Spleen (tissue), 11 donors: ENCODE measurements around the gene AHI1. TPM values are rescaled to one million over a fixed set of nuclear protein-coding genes. Genes with fewer than 3 reads are reported as not detected.

Experiments
- DNase-seq: peaks from one replicate; pipeline ENCODE4 v3.0.0-alpha.2; 2020
- H3K27ac ChIP-seq, 8 donors: fragments of 200-600 bp; sonication (generic) in 7 of 8; 1 replicate in 4 of 8; 2 replicates in 4 of 8; pipeline versions ENCODE4 v1.5.0 to v1.8.0; 2016 to 2021; ENCODE audit warnings: inconsistent platforms in 4 of 8, mild to moderate bottlenecking in 4 of 8, moderate library complexity in 1 of 8
- H3K27me3 ChIP-seq, 7 donors: fragments of 200-600 bp; sonication (generic) in 6 of 7; replicated peaks in 1 of 7; 1 replicate in 4 of 7; 2 replicates in 3 of 7; pipeline versions ENCODE4 v1.5.0 to v1.8.0; 2016 to 2021; ENCODE audit warnings: inconsistent platforms in 3 of 7, mild to moderate bottlenecking in 1 of 7
- H3K36me3 ChIP-seq, 6 donors: fragments of 200-600 bp; sonication (generic) in 5 of 6; 1 replicate in 4 of 6; 2 replicates in 2 of 6; pipeline versions ENCODE4 v1.5.0 to v1.8.0; 2016 to 2021; ENCODE audit warnings: inconsistent platforms in 2 of 6
- H3K4me1 ChIP-seq, 6 donors: fragments of 200-600 bp; sonication (generic) in 5 of 6; 1 replicate in 3 of 6; 2 replicates in 3 of 6; pipeline versions ENCODE4 v1.5.0 to v1.8.0; 2016 to 2021; ENCODE audit warnings: inconsistent platforms in 3 of 6
- H3K4me3 ChIP-seq, 8 donors: fragments of 200-600 bp; sonication (generic) in 7 of 8; 1 replicate in 4 of 8; 2 replicates in 4 of 8; pipeline versions ENCODE4 v1.5.0 to v1.8.0; 2016 to 2021; ENCODE audit warnings: inconsistent platforms in 4 of 8, mild to moderate bottlenecking in 4 of 8, moderate library complexity in 2 of 8
- H3K9me3 ChIP-seq, 8 donors: fragments of 200-600 bp; sonication (generic) in 7 of 8; 1 replicate in 4 of 8; 2 replicates in 4 of 8; pipeline versions ENCODE4 v1.5.0 to v1.8.0; 2016 to 2021; ENCODE audit warnings: inconsistent platforms in 4 of 8
- POLR2A ChIP-seq, 3 donors: fragments of 450-650 bp; IDR thresholded peaks; one replicate each; pipeline ENCODE4 v1.5.1; 2017; ENCODE audit warnings: antibody characterized with exemption in 3 of 3, mild to moderate bottlenecking in 1 of 3
- POLR2AphosphoS5 ChIP-seq, 3 donors: sonication (generic); formaldehyde crosslinking; IDR thresholded peaks; one replicate each; pipeline ENCODE4 v1.5.1; 2017; ENCODE audit warnings: antibody characterized with exemption in 3 of 3
- whole genome bisulfite sequencing, 5 donors: extraction: QIAGEN DNeasy Blood & Tissue Kit in 3 of 5; methylation state at CpG; one replicate each; pipeline versions ENCODE4 v1.1.5 to v1.1.7; 2013 to 2018; 5-methylcytosine and 5-hydroxymethylcytosine counted together
- intact Hi-C: fragments of 100-400 bp; cut with DNase I; formaldehyde crosslinking; loops from one replicate; pipeline ENCODE4 v1.15.0; 2023; ENCODE audit warnings: low total_unique reads
- polyA plus RNA-seq, 3 donors: library from polyadenylated mRNA; stranded (reverse); fragments of 200-250 nt; gene quantifications; one replicate each; pipeline ENCODE4 v1.2.1, GENCODE V29; 2013
- total RNA-seq, 7 donors: library from RNA; depleted of rRNA in 3 of 7; stranded (reverse); fragments of >200 nt in 3 of 7; fragmentation: NEBNext Ultra II Directional in 4 of 7; extraction: Animal tissue kit (Norgen Biotek cat#: 25700) in 4 of 7; gene quantifications; one replicate each; pipeline versions ENCODE4 v1.1.0 to v1.2.1, GENCODE V29; 2016 to 2021
- TF ChIP-seq, protein P1 (sequence below), 11 experiments: fragments of 200-600 bp in 7 of 11; fragments of 450-650 bp in 4 of 11; sonication (generic) in 4 of 11; IDR thresholded peaks in 8 of 11; conservative IDR thresholded peaks in 3 of 11; 1 replicate in 7 of 11; 2 replicates in 4 of 11; pipeline versions ENCODE4 v1.4.0 to v1.8.0; 2016 to 2021; ENCODE audit warnings: antibody characterized with exemption in 11 of 11, inconsistent platforms in 4 of 11, mild to moderate bottlenecking in 1 of 11
- donor health status: healthy with polysubstance abuse.
- donor health status: DM: no; HTN: no; CAD: no; lungs with moderate emphysema.
- donor health status: DM: no; HTN: no; CAD: no.
- donor health status: Bipolar disorder and iron deficiency.
- donor health status: healthy.
- donor health status: DM: no; HTN: no; CAD: no.
- donor health status: DM: yes; HTN: yes; CAD: no.

AHI1 gene
- total and polyA plus RNA-seq, 10 donors = 3.6 to 21.8 (median 16.9) TPM

DNA sequence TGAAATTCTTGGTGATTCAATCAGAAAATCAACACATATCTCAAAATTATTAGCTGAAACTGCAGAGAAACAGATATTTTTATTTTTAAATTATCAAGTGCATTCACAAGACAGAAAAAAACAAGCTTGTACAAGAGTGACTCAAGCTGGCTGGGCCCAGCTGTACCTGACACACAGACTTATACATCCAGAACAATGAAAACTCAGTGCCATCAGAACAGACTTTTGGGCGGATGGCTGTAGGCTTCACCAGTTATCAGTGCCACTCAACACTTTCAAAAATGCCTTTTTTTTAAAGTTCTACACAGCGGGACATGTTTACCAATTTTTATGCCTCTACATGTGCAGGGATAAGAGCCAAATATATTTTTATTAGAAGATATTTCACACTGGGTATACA is 213.6 kb downstream of the AHI1 start:
- intact Hi-C loops = no loop called here
- Histone ChIP-seq H3K27ac (no peak overlapping the region), H3K9me3 (no peaks in the 10 kb centered on the region), H3K27me3 (no peaks in the 10 kb centered on the region), H3K36me3 (peaks cover 0 to 15% (median 0%) of the 10 kb centered on the region in 6 donors), H3K4me3 (no peak overlapping the region), H3K4me1 (peaks cover 0 to 19% (median 0%) of the 10 kb centered on the region in 6 donors)
- DNase-seq = no peak
- WGBS, 5 donors = 75 to 88% (median 84%) methylated on average over 2 of the region's 2 CpGs
- TF ChIP-seq POLR2A (IDR thresholded peaks at IDR 0.05) (no peak), POLR2AphosphoS5 (IDR thresholded peaks at IDR 0.05) (no peak)
- TF ChIP-seq, protein P1, sequence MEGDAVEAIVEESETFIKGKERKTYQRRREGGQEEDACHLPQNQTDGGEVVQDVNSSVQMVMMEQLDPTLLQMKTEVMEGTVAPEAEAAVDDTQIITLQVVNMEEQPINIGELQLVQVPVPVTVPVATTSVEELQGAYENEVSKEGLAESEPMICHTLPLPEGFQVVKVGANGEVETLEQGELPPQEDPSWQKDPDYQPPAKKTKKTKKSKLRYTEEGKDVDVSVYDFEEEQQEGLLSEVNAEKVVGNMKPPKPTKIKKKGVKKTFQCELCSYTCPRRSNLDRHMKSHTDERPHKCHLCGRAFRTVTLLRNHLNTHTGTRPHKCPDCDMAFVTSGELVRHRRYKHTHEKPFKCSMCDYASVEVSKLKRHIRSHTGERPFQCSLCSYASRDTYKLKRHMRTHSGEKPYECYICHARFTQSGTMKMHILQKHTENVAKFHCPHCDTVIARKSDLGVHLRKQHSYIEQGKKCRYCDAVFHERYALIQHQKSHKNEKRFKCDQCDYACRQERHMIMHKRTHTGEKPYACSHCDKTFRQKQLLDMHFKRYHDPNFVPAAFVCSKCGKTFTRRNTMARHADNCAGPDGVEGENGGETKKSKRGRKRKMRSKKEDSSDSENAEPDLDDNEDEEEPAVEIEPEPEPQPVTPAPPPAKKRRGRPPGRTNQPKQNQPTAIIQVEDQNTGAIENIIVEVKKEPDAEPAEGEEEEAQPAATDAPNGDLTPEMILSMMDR (IDR thresholded peaks at IDR 0.05 in 8 of 11, conservative IDR thresholded peaks at IDR 0.05 in 3 of 11) = no peak

DNA sequence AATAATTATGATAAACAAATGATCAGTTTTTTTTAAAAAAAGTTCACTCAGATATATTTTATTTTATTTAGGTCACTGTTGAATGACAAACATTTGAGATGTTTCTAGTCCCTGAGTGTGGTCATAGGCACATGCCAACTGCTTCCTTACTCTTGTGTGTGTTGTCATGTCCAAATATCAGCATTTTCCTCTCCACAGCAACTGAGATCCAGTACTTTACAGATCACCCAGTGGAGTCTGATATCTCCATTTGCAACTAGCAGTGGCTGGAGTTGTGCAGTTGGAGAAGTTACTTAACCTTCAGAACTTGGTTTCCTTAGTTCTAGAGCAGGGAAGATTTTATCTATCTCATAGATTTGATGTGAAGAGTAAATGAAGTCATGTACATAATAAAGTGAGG is 215.1 kb downstream of the AHI1 start:
- Histone ChIP-seq H3K4me1 (peaks cover 0 to 19% (median 0%) of the 10 kb centered on the region in 6 donors), H3K27ac (no peak overlapping the region), H3K4me3 (no peak overlapping the region), H3K36me3 (peaks cover 0 to 7% (median 0%) of the 10 kb centered on the region in 6 donors), H3K27me3 (no peaks in the 10 kb centered on the region), H3K9me3 (no peaks in the 10 kb centered on the region)
- DNase-seq = no peak
- no peak for TF ChIP-seq POLR2AphosphoS5 (IDR thresholded peaks at IDR 0.05)
- TF ChIP-seq, protein P1 (IDR thresholded peaks at IDR 0.05 in 8 of 11, conservative IDR thresholded peaks at IDR 0.05 in 3 of 11) = no peak
- TF ChIP-seq POLR2A (IDR thresholded peaks at IDR 0.05) = no peak
- intact Hi-C loops = no loop called here

DNA sequence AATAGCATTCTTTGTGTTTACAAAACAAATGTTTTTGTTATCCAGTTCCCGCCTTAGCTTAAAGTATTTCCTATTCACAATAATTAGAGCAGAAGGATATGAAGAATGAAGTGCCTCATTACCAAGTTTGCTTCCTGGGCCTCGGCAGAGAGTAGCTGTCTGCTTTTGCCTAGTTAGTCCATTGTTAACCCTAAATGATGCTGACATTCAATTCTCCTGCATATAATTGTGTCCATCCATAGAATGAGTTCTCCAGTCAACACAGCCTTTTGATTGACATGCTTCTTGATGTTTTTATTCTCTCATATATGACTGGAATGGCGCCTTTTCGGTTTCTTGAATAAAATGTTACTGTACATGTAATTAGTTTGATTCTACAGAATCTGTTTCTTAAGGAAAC is 215.6 kb downstream of the AHI1 start:
- peaks cover 0 to 5% (median 0%) of the 10 kb centered on the region in 6 donors for H3K36me3 ChIP-seq
- DNase-seq = no peak
- 76 to 80% (median 78%) methylated on average over 4 of the region's 4 CpGs for WGBS, 5 donors

DNA sequence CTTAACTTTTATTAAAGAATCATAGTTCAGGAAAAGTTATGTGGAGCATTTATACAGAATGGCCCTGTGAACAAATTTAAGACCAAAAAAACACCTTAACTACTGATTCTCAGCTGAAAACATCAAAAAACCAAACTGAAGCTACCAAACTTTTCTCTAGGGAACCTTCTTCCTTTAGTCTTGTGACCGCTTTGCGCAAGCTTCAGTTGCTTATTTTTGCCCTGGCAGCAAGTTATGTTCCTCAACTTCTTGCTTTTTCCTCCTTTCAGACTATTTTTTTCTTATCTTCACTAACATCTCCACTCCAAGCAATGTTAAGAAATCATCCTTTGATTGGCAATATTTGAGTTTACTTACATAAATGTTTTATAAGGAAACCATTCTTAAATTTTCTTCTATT is 216.3 kb downstream of the AHI1 start:
- intact Hi-C loops = no loop called here
- no peak for DNase-seq
- peaks cover 0 to 19% (median 0%) of the 10 kb centered on the region in 6 donors for H3K4me1 ChIP-seq
- TF ChIP-seq POLR2AphosphoS5 (IDR thresholded peaks at IDR 0.05) (no peak), POLR2A (IDR thresholded peaks at IDR 0.05) (no peak)
- TF ChIP-seq, protein P1 (IDR thresholded peaks at IDR 0.05 in 8 of 11, conservative IDR thresholded peaks at IDR 0.05 in 3 of 11) = no peak
- 35 to 66% (median 56%) methylated on average over 2 of the region's 2 CpGs for WGBS, 5 donors
- no peak overlapping the region for H3K4me3 ChIP-seq
- no peaks in the 10 kb centered on the region for H3K27me3 ChIP-seq
- no peaks in the 10 kb centered on the region for H3K9me3 ChIP-seq
- H3K36me3 ChIP-seq = peaks cover 0 to 5% (median 0%) of the 10 kb centered on the region in 6 donors
- H3K27ac ChIP-seq = peak overlapping the region in 3 of 8 donors; percentile 5 to 45 (median 28)

More for the DNA sequence above, 215.6 kb downstream of the AHI1 start:
- Histone ChIP-seq H3K4me3 (no peak overlapping the region), H3K27me3 (no peaks in the 10 kb centered on the region), H3K9me3 (no peaks in the 10 kb centered on the region), H3K27ac (no peak overlapping the region), H3K4me1 (peaks cover 0 to 19% (median 0%) of the 10 kb centered on the region in 6 donors)
- intact Hi-C loops = no loop called here
- TF ChIP-seq POLR2AphosphoS5 (IDR thresholded peaks at IDR 0.05) (no peak), POLR2A (IDR thresholded peaks at IDR 0.05) (no peak)
- TF ChIP-seq, protein P1 (IDR thresholded peaks at IDR 0.05 in 8 of 11, conservative IDR thresholded peaks at IDR 0.05 in 3 of 11) = no peak
